Activated naive CD4-positive, alpha-beta T cell treated with anti-CD3 and anti-CD28 coated beads for 36 hours (primary cell): ENCODE data around the gene TMEM80. TPM values are rescaled to one million over a fixed set of nuclear protein-coding genes. Genes with fewer than 3 reads are reported as not detected.
"Not testable (repeated sequence)": the region's sequence is repeated elsewhere in the genome, so short reads cannot be mapped to it uniquely, and the experiment has no call there.

Experiments used
- CTCF ChIA-PET: fragments of 350-600 bp; sonication (Branson Sonifier 250); formaldehyde crosslinking; loops from one replicate; lab custom pipeline; 2021; ENCODE audit warnings: antibody characterized with exemption; lab: Charles Lee
- DNase-seq: peaks from one replicate; pipeline ENCODE4 v3.0.0-alpha.2; 2020
- H3K27ac Mint-ChIP-seq: one replicate; pipeline ENCODE4 v1.8.0; 2021; ENCODE audit warnings: mild to moderate bottlenecking, mixed read lengths
- H3K27me3 Mint-ChIP-seq: one replicate; pipeline ENCODE4 v1.8.0; 2021; ENCODE audit warnings: low read depth, mixed read lengths
- H3K36me3 Mint-ChIP-seq: one replicate; pipeline ENCODE4 v1.8.0; 2021; ENCODE audit warnings: low read depth, mixed read lengths
- H3K4me1 Mint-ChIP-seq: one replicate; pipeline ENCODE4 v1.8.0; 2021; ENCODE audit warnings: low read depth, mixed read lengths
- H3K4me3 Mint-ChIP-seq: one replicate; pipeline ENCODE4 v1.8.0; 2021; ENCODE audit warnings: mild to moderate bottlenecking, moderate library complexity, mixed read lengths
- H3K9me3 Mint-ChIP-seq: one replicate; pipeline ENCODE4 v1.8.0; 2021; ENCODE audit warnings: mixed read lengths
- intact Hi-C: fragments of 100-400 bp; cut with micrococcal nuclease; formaldehyde crosslinking; loops from one replicate; pipeline ENCODE4 v1.15.1; 2023
- total RNA-seq, 2 experiments: library from RNA; stranded (reverse); gene quantifications; one replicate each; pipeline ENCODE4 v1.2.3, GENCODE V29; 2021

The TMEM80 gene
- total RNA-seq, 2 experiments from 2014 or later, result 5.6 to 6.0 TPM

DNA sequence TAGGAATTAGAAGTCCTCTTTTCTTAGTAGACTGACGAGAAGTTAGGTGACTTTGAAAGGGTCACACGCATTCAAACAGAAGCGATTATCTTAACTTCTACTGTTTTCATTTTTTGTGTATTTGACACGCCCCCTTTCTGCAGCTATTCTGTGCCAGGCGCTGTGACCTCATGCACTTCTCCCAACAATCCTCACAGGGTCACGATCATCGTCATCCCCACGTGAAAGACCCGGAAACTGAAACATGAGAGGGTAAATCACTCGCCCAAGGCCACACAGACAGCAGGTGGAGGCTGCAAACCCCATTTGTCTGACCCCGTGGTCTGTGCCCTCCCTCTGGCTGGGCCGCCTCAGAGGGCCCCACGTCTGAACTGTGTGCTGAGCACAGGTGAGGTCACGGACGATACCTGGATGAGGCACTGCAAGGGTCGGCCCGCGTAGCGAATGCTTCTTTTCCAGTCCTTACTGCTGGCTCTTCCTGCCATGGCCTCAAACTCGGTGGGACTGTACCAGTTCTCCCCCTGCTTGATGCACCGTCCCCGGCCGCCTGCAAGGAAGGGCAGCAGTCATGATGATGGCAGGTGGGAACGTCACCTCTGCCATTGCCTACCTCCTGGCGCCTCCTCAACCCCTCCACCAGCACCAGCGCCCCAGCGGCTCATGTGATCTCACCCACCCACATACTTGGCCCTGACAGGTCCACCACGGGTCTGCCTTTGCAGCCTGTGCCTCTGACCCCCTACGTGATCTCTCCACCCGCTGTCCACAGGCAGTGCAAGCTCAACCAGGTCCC, 9.0 kb upstream of the TMEM80 start:
- Mint-ChIP-seq H3K36me3 (peaks cover 54% of the 10 kb centered on the region), H3K4me1 (peaks cover 18% of the 10 kb centered on the region), H3K4me3 (no peak overlapping the region), H3K27ac (no peak overlapping the region), H3K9me3 (no peaks in the 10 kb centered on the region), H3K27me3 (no peaks in the 10 kb centered on the region)
- DNase-seq, result no peak
- CTCF ChIA-PET, result no interaction called here
- intact Hi-C loops, result no loop called here

DNA sequence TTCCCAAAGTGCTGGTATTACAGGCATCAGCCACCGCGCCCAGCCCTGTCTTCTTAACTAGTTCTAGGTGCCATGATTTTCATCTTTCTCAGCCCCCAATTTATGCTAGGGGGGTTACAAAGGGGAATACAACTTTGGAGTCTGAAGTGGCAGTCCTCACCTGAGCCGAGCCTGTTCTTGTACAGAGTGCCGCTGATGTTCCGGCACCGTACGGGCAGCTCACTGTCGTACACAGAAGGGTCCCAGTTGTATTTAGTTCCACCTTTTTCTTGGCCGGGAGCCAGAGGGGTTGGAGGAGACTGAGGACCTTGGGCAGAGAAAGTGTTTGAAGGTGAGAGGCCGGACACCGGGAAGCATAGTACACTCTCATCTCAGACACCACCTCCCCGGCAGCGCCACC, 7.9 kb upstream of the TMEM80 start:
- H3K4me1 Mint-ChIP-seq, result peaks cover 28% of the 10 kb centered on the region
- H3K27ac Mint-ChIP-seq, result no peak overlapping the region
- DNase-seq, result no peak
- intact Hi-C loops, result no loop called here
- no peaks in the 10 kb centered on the region for H3K9me3 Mint-ChIP-seq
- no peak overlapping the region for H3K4me3 Mint-ChIP-seq
- H3K27me3 Mint-ChIP-seq, result no peaks in the 10 kb centered on the region
- CTCF ChIA-PET, result interaction anchor here (0.6 kb wide), 1 partner anchor 66 kb away, joined by 4 read pairs; no protein-coding TSS in a partner anchor
- H3K36me3 Mint-ChIP-seq, result peaks cover 44% of the 10 kb centered on the region

DNA sequence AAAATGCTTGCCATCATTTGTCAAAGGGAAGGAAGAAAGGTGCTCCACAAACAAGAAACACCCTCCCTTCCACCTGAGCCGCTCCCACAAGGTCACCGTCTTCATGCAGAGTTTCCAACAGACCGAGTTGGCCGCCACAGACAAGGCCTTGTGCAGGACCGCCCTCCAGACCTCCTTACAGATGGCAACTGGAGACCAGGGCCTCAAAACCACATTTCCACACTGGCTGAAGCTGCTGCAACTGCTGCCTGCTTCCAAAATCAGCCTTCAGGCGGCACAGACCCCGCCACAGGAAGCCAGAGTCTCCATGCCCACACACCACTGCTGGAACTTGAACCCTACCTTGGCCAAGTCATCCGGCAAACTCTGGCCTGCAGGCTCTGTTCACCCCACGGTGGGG, 6.9 kb upstream of the TMEM80 start:
- H3K4me1 Mint-ChIP-seq, result peaks cover 37% of the 10 kb centered on the region
- no peak overlapping the region for H3K27ac Mint-ChIP-seq
- CTCF ChIA-PET, result no interaction called here
- H3K36me3 Mint-ChIP-seq, result peaks cover 41% of the 10 kb centered on the region
- no peak overlapping the region for H3K4me3 Mint-ChIP-seq
- no peaks in the 10 kb centered on the region for H3K9me3 Mint-ChIP-seq
- intact Hi-C loops, result no loop called here
- no peaks in the 10 kb centered on the region for H3K27me3 Mint-ChIP-seq
- no peak for DNase-seq

DNA sequence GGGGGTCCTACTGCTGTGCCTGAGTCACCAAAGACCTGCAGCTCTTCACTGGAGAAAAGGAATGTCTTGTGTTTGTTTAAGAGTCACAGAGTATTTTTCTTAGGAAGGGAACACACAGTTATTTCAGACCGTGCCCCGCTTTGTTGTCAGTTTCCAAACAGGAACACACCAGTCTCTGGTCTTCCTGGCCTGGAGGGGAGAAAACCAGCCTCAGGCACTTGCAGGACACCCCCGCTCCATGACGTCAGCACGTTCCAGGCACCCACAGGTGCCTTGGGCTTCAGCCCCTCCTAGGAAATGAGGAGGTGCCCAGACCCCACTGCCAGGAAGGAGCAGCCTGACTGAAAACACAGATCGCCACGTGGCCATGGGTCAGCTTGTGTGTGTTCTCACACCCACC, 6.0 kb upstream of the TMEM80 start:
- Mint-ChIP-seq H3K27me3 (no peaks in the 10 kb centered on the region), H3K4me1 (peaks cover 39% of the 10 kb centered on the region), H3K9me3 (no peaks in the 10 kb centered on the region), H3K4me3 (no peak overlapping the region), H3K36me3 (peaks cover 33% of the 10 kb centered on the region), H3K27ac (no peak overlapping the region)
- CTCF ChIA-PET, result no interaction called here
- intact Hi-C loops, result loop anchor here (10.0 kb wide), 1 partner anchor 695 kb away; the partner anchor contains the start of gene BRSK2
- no peak for DNase-seq

DNA sequence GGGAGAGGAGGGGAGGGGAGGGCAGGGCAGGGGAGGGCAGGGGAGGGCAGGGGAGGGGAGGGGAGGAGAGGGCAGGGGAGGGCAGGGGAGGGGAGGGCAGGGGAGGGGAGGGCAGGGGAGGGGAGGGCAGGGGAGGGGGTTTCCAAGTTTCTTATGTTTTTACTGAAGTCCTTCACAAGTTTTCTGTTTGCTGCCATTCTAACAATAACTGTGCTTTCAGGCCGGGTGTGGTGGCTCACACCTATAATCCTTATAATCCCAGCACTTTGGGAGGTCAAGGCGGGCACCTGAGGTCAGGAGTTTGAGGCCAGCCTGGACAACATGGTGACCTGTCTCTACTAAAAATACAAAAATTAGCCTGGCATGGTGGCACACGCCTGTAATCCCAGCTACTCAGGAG, 5.4 kb upstream of the TMEM80 start:
- not testable (repeated sequence) for H3K27ac Mint-ChIP-seq, H3K4me3 Mint-ChIP-seq, DNase-seq, H3K9me3 Mint-ChIP-seq, H3K27me3 Mint-ChIP-seq
- H3K4me1 Mint-ChIP-seq, result peaks cover 39% of the 10 kb centered on the region
- intact Hi-C loops, result loop anchor here (10.0 kb wide), 1 partner anchor 695 kb away; the partner anchor contains the start of gene BRSK2
- CTCF ChIA-PET, result interaction anchor here (0.9 kb wide), 1 partner anchor 36 kb away, joined by 3 read pairs; no protein-coding TSS in a partner anchor
- H3K36me3 Mint-ChIP-seq, result peaks cover 31% of the 10 kb centered on the region

DNA sequence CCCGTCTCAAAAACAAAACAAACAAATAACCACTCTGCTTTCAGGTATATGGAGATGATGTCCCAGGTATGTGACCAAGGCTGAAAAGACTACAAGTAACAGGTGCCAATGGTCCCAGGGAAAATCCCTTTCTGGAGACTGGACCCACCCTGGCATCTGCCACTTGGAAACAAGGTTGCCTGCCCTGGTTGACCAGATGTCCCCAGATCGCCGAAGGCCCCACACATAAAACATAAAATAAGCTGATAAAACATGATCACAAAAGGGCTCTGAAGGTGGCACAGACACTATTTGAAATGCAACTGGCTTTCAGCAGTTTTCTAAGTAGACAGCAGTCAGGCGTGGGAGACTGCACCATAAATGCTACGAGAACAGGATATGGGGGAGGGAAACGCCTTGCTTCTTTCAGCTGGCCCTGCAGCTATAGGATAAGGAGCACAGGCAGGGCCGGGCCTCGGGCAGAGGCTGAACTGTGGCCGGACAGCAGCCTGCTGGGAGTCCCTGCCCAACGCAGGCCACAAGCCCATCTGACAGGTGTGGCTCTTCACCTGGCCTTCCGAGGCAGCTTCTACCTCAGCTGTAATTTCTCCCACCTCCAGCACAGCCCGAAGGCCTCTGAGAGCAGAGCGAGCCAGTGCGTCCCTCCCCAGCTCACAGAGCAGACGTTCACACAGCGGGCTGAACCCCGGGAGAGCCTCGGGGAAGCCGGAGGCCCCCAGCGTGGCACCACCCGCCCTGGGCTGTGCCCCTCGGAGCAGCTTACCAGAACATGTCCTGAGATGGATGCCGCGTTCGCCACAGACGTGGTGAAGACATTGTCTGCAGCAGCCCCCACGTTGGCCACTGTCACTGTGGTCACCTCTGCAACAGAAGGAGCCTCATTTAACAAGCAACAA, 4.6 kb upstream of the TMEM80 start:
- CTCF ChIA-PET, result interaction anchor here (0.6 to 1.0 kb wide), 3 partner anchors 33 to 37 kb away, joined by 3 read pairs; no protein-coding TSS in a partner anchor
- Mint-ChIP-seq H3K27ac (peak overlapping the region; percentile 41), H3K36me3 (peaks cover 28% of the 10 kb centered on the region), H3K4me1 (peaks cover 39% of the 10 kb centered on the region), H3K9me3 (no peaks in the 10 kb centered on the region), H3K27me3 (no peaks in the 10 kb centered on the region), H3K4me3 (no peak overlapping the region)
- intact Hi-C loops, result loop anchor here (10.0 kb wide), 1 partner anchor 694 kb away; the partner anchor contains the start of gene BRSK2
- DNase-seq, result peak; percentile 50

DNA sequence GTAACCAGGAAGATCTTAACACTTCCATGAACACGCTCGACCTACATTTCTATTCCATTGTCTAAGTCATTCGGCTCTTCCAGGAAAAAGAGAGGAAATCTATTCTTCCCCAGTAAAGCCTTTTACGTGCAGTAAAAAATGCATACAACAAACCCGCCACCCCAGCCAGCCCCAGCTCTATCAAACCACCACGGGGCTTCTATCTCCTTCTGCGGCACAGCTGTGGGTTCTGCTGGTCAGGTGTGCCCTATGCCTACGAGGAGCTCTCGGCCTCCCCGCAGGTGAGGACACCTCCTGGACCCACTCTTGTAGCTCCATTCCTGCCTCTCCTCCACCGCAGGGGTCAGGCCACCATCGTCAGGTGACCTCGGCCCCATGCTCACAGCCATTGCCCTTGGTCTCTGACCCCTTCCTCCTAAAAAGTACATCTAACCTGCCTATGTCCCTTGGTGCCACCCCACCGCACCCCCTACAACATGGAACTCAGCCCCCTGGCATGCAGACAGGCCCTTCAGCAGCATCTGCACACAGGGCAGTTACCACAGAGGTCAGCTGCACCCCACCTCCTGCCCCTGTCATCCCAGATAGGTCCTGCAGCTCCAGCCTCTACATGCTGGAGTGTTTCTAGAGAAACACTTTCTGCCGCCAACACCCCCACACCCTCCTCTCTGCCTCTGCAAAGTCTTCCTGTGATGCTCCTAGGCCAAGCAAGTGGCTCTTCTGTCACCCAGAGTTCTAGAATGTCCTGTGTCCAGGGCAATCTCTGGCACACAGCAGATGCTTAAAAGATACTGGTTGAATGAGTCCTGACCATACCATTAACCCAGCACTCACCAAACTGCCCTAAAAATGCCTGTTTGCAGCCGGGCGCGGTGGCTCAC, 3.7 kb upstream of the TMEM80 start:
- Mint-ChIP-seq H3K36me3 (peaks cover 26% of the 10 kb centered on the region), H3K4me1 (peaks cover 46% of the 10 kb centered on the region), H3K9me3 (no peaks in the 10 kb centered on the region), H3K27ac (peak overlapping the region; percentile 1), H3K27me3 (no peaks in the 10 kb centered on the region), H3K4me3 (peak overlapping the region; percentile 82)
- intact Hi-C loops, result loop anchor here (10.0 kb wide), 1 partner anchor 693 kb away; the partner anchor contains the start of gene BRSK2
- CTCF ChIA-PET, result interaction anchor here (0.6 to 1.0 kb wide), 2 partner anchors 32 to 36 kb away, joined by 3 read pairs; no protein-coding TSS in a partner anchor
- DNase-seq, result no peak

DNA sequence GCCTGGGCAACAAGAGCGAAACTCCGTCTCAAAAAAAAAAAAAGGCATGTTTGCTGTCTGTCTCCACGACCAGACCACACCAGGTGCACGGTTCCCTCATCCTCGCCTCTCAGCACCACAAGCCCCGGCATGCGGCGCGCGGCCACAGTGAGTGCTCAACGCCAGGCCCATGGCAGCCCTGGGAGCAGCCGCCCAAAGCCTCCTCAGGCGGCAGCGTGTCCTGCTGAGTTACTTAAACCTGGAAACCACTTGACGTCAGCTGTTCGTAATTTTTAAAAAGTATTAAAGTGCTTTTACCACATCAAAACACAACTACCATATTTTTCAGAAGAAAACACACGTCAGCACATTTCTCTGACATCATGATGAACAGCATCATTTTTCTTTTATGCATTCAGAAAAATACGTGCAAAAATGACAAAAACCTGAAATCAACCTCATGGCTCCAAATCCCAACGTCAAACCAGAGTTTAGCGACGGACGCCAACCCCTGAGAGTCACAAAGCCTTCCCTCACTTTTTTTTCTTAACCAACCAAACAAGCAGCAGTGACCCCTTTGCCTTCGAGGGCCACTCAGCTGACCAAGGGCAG, 2.7 kb upstream of the TMEM80 start:
- H3K36me3 Mint-ChIP-seq, result peaks cover 17% of the 10 kb centered on the region
- no peaks in the 10 kb centered on the region for H3K27me3 Mint-ChIP-seq
- H3K27ac Mint-ChIP-seq, result peak overlapping the region; percentile 82
- H3K4me1 Mint-ChIP-seq, result peaks cover 56% of the 10 kb centered on the region
- H3K4me3 Mint-ChIP-seq, result peak overlapping the region; percentile 82
- DNase-seq, result peak; percentile 67
- CTCF ChIA-PET, result interaction anchor here (0.6 to 1.9 kb wide), 3 partner anchors 31 to 113 kb away, joined by 3 to 8 read pairs (median 6); no protein-coding TSS in a partner anchor
- intact Hi-C loops, result loop anchor here (10.0 kb wide), 1 partner anchor 692 kb away; the partner anchor contains the start of gene BRSK2
- no peaks in the 10 kb centered on the region for H3K9me3 Mint-ChIP-seq

DNA sequence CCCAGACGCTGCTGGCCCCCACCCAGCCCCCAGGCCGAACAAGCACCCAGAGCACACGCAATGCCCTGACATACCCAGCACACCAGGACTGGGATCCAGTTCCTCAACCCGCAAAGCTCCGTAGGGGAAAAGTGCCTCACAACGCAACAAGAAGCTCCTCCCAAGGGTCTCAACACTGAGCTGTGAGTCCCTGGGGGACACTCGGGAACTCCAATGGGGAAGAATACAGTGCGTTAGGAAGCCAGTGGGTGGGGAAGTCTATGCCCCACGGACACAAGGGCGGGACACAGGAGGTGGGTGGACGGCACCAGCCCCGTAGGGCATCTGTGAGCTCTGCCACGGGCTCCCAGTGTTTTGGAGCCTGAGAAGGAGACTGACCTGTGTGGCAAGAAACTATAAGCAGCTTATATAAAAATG, 2.2 kb upstream of the TMEM80 start:
- Mint-ChIP-seq H3K36me3 (peaks cover 15% of the 10 kb centered on the region), H3K4me1 (peaks cover 61% of the 10 kb centered on the region), H3K27me3 (no peaks in the 10 kb centered on the region), H3K9me3 (no peaks in the 10 kb centered on the region), H3K27ac (peak overlapping the region; percentile 82), H3K4me3 (peak overlapping the region; percentile 82)
- DNase-seq, result no peak
- intact Hi-C loops, result loop anchor here (10.0 kb wide), 1 partner anchor 691 kb away; the partner anchor contains the start of gene BRSK2
- CTCF ChIA-PET, result interaction anchor here (0.6 to 1.9 kb wide), 4 partner anchors 30 to 113 kb away, joined by 3 to 8 read pairs (median 5); no protein-coding TSS in a partner anchor

DNA sequence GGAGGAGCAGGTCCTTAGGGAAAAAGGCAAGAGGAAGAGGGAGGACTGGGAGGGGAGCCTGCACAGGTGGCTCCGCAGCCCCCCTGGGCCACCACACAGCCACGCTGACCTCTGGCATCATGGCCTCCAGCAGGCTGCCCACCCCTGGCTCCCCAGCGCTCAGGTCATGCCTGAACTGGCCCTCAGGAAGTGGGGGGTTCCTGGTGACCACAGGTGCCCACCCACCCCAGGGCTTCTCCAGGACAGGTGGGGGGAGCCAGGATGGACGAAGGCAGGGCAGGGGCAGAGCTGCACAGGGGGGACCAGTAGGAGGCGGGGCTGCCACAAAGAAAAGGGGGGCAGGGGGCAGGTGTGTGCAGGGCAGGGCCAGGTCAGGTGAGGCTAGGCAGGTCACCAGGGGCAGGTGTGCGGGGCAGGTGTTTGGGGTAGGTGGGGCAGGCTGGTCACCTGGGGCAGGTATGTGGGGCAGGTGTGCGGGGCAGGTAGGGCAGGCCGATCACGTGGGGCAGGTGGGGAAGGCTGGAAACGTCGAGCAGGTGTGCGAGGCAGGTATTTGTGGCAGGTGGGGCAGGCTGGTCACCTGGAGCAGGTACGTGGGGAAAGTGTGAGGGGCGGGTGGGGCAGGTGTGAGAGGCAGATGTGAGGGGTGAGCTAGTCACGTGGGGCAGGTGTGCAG, 1.6 kb upstream of the TMEM80 start:
- Mint-ChIP-seq H3K27ac (peak overlapping the region; percentile 82), H3K4me1 (peaks cover 62% of the 10 kb centered on the region), H3K27me3 (no peaks in the 10 kb centered on the region), H3K4me3 (peak overlapping the region; percentile 82), H3K36me3 (peaks cover 11% of the 10 kb centered on the region), H3K9me3 (no peaks in the 10 kb centered on the region)
- intact Hi-C loops, result loop anchor here (2.0 to 10.0 kb wide), 2 partner anchors 133 to 691 kb away; partner anchors contain the start of genes BRSK2, LMNTD2 and RASSF7
- DNase-seq, result no peak
- CTCF ChIA-PET, result interaction anchor here (0.6 to 1.9 kb wide), 4 partner anchors 30 to 153 kb away, joined by 3 to 8 read pairs (median 5); no protein-coding TSS in a partner anchor
